ENCODE data around the gene RXRA. TPM values are rescaled to one million over a fixed set of nuclear protein-coding genes. Genes with fewer than 3 reads are reported as not detected.

The RXRA gene
- polyA plus RNA-seq, 1 experiment, result 12.0 TPM

DNA sequence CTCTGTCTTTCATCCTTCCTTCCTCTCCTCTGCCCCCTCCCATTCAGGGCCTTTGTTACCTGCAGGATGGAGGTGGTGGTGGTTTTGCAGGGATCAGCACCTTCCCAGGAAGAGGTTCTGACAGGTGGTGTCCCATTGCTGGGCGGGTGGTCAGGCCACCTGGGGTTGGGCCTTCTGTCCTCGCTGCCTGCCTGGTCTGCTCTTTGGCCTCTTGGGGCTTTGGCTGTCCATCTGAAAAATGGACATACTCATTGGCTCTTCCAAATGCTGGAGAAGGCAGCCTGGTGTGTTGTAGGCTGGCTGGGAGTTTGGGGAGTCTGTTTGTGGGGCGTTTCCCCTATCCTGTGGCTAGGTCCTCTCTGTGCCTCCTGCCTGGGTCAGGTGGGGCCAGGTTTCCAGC, 4.3 kb downstream of the RXRA start:
- ChIA-PET POLR2A (no interaction called here), CTCF (interaction anchor here (0.9 to 3.6 kb wide), 3 partner anchors 112 to 166 kb away, joined by 3 to 25 read pairs (median 3); partner anchors contain the start of gene RNU6ATAC)
- TF ChIP-seq, protein P1, sequence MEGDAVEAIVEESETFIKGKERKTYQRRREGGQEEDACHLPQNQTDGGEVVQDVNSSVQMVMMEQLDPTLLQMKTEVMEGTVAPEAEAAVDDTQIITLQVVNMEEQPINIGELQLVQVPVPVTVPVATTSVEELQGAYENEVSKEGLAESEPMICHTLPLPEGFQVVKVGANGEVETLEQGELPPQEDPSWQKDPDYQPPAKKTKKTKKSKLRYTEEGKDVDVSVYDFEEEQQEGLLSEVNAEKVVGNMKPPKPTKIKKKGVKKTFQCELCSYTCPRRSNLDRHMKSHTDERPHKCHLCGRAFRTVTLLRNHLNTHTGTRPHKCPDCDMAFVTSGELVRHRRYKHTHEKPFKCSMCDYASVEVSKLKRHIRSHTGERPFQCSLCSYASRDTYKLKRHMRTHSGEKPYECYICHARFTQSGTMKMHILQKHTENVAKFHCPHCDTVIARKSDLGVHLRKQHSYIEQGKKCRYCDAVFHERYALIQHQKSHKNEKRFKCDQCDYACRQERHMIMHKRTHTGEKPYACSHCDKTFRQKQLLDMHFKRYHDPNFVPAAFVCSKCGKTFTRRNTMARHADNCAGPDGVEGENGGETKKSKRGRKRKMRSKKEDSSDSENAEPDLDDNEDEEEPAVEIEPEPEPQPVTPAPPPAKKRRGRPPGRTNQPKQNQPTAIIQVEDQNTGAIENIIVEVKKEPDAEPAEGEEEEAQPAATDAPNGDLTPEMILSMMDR (IDR thresholded peaks at IDR 0.05; ENCODE audit: insufficient read depth, low read depth, low read length), result no peak
- no peaks in the 10 kb centered on the region for H3K27me3 ChIP-seq (ENCODE audit: control insufficient read depth, insufficient read depth, low read length)
- DNase-seq (ENCODE audit: low read depth), result no peak
- H3K36me3 ChIP-seq (ENCODE audit: control insufficient read depth, insufficient read depth, low read length), result no peaks in the 10 kb centered on the region
- no peak overlapping the region for H3K4me3 ChIP-seq (ENCODE audit: low read depth, low read length)

DNA sequence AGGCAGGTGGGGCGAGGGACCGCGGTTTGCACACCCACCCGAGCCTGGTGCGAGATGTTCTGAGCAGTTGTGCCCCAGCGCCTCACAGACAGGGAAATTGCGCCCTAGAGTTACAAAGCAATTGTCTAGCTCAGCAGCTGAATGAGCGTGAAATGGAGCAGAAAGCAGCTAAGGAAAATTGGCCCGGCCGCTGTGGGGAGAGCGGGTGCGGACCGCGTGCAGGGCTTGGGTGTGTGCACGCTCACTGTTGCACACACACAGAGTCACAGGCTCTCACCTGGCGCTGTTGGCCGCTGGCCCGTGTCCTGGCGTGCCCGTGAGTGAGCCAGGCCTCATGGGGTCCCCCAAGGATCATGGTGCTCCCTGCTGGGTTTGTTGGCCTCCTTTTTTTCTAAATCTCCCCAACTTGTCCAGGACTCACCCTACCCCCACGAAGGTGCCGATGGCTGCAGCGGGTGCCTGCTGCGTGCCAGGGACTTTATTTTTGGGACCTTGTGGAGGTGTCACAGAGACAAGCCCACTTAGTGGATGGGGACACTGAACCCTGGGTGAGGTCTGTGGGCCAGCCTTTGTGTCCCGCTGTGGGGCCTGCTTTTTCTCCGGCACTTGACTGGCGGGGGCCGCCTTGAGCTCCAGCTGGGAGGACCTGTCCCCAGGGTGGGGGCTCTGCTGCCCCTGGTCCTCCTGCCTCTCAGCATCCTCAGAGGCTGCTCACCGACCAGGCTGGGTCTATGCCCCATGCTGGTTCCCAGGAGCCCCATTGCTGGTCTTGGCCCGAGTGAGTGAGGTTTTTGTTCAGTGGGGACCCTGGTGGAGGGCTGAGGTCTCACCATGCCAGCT, 5.2 kb downstream of the RXRA start:
- no peaks in the 10 kb centered on the region for H3K27me3 ChIP-seq (ENCODE audit: control insufficient read depth, insufficient read depth, low read length)
- DNase-seq (ENCODE audit: low read depth), result no peak
- POLR2A ChIA-PET, result no interaction called here
- TF ChIP-seq, protein P1 (IDR thresholded peaks at IDR 0.05; ENCODE audit: insufficient read depth, low read depth, low read length), result no peak
- CTCF ChIA-PET, result no interaction called here
- H3K36me3 ChIP-seq (ENCODE audit: control insufficient read depth, insufficient read depth, low read length), result no peaks in the 10 kb centered on the region
- no peak overlapping the region for H3K4me3 ChIP-seq (ENCODE audit: low read depth, low read length)

DNA sequence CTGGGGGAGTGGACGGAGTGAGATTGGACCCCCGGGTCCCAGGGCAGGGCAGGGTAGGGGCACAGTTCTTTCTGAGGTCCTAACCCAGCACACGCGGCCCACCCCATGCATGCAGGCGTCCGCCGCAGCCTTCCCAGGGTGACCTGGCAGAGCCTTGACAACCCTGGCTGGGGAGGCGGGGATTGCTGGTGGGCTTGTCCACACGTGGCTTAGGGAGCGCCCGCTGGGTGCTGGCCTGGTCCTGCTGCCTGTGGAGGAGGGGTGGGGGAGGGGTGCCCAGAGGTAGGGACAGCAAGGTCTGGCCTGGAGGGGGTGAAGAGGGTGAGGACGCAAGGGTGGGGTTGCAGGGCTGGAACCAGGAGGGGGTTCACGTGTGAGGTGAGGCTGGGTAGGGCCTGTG, 6.0 kb downstream of the RXRA start:
- Histone ChIP-seq H3K27me3 (ENCODE audit: control insufficient read depth, insufficient read depth, low read length) (no peaks in the 10 kb centered on the region), H3K36me3 (ENCODE audit: control insufficient read depth, insufficient read depth, low read length) (no peaks in the 10 kb centered on the region), H3K4me3 (ENCODE audit: low read depth, low read length) (no peak overlapping the region)
- CTCF ChIA-PET, result no interaction called here
- no peak for DNase-seq (ENCODE audit: low read depth)
- POLR2A ChIA-PET, result no interaction called here
- TF ChIP-seq, protein P1 (IDR thresholded peaks at IDR 0.05; ENCODE audit: insufficient read depth, low read depth, low read length), result no peak

DNA sequence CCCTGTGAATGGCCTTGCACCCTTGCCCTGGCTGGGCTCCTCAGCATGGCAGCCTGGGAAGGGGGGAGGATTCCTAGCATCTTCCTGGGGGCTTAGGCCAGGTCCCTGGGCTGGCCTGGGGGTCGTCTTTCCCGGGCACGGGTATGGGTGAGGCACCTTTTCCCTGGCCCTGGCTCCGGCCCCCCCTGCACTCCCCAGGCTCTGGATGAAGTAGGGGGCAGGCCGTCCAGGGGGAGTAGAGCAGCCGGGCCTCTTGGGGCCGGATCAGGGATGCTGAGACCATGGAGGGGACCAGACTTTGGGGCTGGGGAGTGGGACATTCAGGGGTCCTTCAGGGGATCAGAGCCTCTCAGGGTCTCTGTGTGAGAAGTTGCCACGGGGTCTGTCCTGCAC, 6.6 kb downstream of the RXRA start:
- H3K27me3 ChIP-seq (ENCODE audit: control insufficient read depth, insufficient read depth, low read length), result no peaks in the 10 kb centered on the region
- no peak for DNase-seq (ENCODE audit: low read depth)
- TF ChIP-seq, protein P1 (IDR thresholded peaks at IDR 0.05; ENCODE audit: insufficient read depth, low read depth, low read length), result no peak
- POLR2A ChIA-PET, result no interaction called here
- H3K4me3 ChIP-seq (ENCODE audit: low read depth, low read length), result no peak overlapping the region
- CTCF ChIA-PET, result interaction anchor here (0.9 kb wide), 1 partner anchor 162 kb away, joined by 3 read pairs; no protein-coding TSS in a partner anchor
- no peaks in the 10 kb centered on the region for H3K36me3 ChIP-seq (ENCODE audit: control insufficient read depth, insufficient read depth, low read length)

DNA sequence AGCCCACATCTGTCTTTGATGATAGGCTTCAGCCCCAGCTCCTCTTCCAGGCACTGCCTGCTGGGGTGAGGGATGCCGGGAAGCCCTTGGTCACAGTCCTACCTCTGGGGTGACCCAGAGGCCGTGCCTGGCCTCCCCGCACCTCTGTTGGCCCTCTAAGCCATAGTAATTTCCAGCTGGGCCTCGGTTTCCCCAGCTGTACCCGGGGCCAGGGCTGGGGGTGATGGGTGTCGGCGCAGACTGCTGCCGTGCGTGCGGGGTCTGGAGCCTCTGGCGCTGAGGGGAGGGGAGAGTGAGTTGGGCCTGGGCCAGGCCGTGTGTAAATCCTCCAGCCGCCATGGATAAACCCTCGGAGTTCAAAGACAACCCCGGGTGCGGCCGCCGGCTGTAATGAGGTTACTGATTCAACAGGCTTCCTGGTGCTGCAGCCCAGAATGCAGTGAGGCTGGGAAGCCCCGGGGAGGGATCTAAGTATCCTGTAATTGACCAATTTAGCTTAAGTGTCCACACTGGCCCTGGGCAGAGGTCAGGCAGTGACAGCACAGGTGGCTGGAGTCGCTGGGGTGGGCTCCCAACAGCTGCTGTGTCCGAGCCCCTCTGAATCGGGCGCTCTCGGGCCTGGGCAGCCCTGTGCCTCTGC, 7.1 kb downstream of the RXRA start:
- CTCF ChIA-PET, result interaction anchor here (0.9 kb wide), 1 partner anchor 162 kb away, joined by 3 read pairs; no protein-coding TSS in a partner anchor
- POLR2A ChIA-PET, result no interaction called here
- DNase-seq (ENCODE audit: low read depth), result no peak
- TF ChIP-seq, protein P1 (IDR thresholded peaks at IDR 0.05; ENCODE audit: insufficient read depth, low read depth, low read length), result no peak
- H3K4me3 ChIP-seq (ENCODE audit: low read depth, low read length), result no peak overlapping the region
- H3K36me3 ChIP-seq (ENCODE audit: control insufficient read depth, insufficient read depth, low read length), result no peaks in the 10 kb centered on the region
- no peaks in the 10 kb centered on the region for H3K27me3 ChIP-seq (ENCODE audit: control insufficient read depth, insufficient read depth, low read length)
